Brain microvascular endothelial cell (primary cell): Measurements from ENCODE around the gene GRB7.
"Not testable (repeated sequence)": the region's sequence is repeated elsewhere in the genome, so short reads cannot be mapped to it uniquely, and the experiment has no call there.

Experiments used
- DNase-seq: peaks from one replicate; pipeline ENCODE4 v3.0.0-alpha.2; 2020
- H3K27ac ChIP-seq: fragments of 250-450 bp; sonication (Bioruptor Pico); 2 replicates; pipeline ENCODE4 v1.5.1; 2020; ENCODE audit warnings: mild to moderate bottlenecking, moderate library complexity
- H3K27me3 ChIP-seq: fragments of 250-450 bp; sonication (Bioruptor Pico); replicated peaks from 2 replicates; pipeline ENCODE4 v1.5.1; 2020; ENCODE audit warnings: mild to moderate bottlenecking
- H3K36me3 ChIP-seq: fragments of 250-450 bp; sonication (Bioruptor Pico); replicated peaks from 2 replicates; pipeline ENCODE4 v1.5.1; 2020; ENCODE audit warnings: mild to moderate bottlenecking
- H3K4me3 ChIP-seq: 2 replicates; pipeline ENCODE4 v1.5.1; 2011; ENCODE audit warnings: low read depth, mild to moderate bottlenecking, control low read depth, low read length, moderate library complexity
- CTCF ChIP-seq: IDR thresholded peaks from 2 replicates; pipeline ENCODE4 v1.5.1; 2011; ENCODE audit warnings: low read depth, mild to moderate bottlenecking, moderate library complexity, low read length, control low read depth, inconsistent platforms; ENCODE audit errors: missing control alignments
- in situ Hi-C: cut with HindIII; loops from 2 replicates; pipeline ENCODE4 v1.10.0; 2017; ENCODE audit warnings: low sequenced_read_pairs, low pct_ligation_motif_present

Gene GRB7

GRCh38 chr17:39761861-39762496 is 24.2 kb downstream of the GRB7 start:
- peaks cover 2% of the 10 kb centered on the region for H3K27me3 ChIP-seq
- H3K4me3 ChIP-seq: no peak overlapping the region
- TF ChIP-seq CTCF: no peak
- H3K36me3 ChIP-seq: no peaks in the 10 kb centered on the region
- in situ Hi-C loops: no loop called here
- H3K27ac ChIP-seq: no peak overlapping the region
- DNase-seq: no peak

GRCh38 chr17:39763051-39763820 is 25.5 kb downstream of the GRB7 start:
- no peaks in the 10 kb centered on the region for H3K36me3 ChIP-seq
- DNase-seq: no peak
- no peak overlapping the region for H3K4me3 ChIP-seq
- H3K27me3 ChIP-seq: peaks cover 2% of the 10 kb centered on the region
- TF ChIP-seq CTCF: no peak
- in situ Hi-C loops: no loop called here
- H3K27ac ChIP-seq: no peak overlapping the region

GRCh38 chr17:39764171-39764570 is 26.4 kb downstream of the GRB7 start:
- in situ Hi-C loops, DNase-seq, H3K36me3 ChIP-seq, H3K27me3 ChIP-seq, H3K27ac ChIP-seq, H3K4me3 ChIP-seq: not testable (repeated sequence)

- peaks cover 5% of the 10 kb centered on the region for H3K27me3 ChIP-seq
- in situ Hi-C loops: no loop called here
- no peaks in the 10 kb centered on the region for H3K36me3 ChIP-seq
- H3K4me3 ChIP-seq: no peak overlapping the region
- no peak for TF ChIP-seq CTCF
- no peak for DNase-seq
- no peak overlapping the region for H3K27ac ChIP-seq
Observed at GRCh38 chr17:39765175-39765574, 27.4 kb downstream of the GRB7 start.

- Histone ChIP-seq H3K27ac (no peak overlapping the region), H3K36me3 (no peaks in the 10 kb centered on the region), H3K4me3 (no peak overlapping the region), H3K27me3 (peaks cover 5% of the 10 kb centered on the region)
- DNase-seq: no peak
- TF ChIP-seq CTCF: no peak
- in situ Hi-C loops: no loop called here
Observed at GRCh38 chr17:39765766-39766165, 28.0 kb downstream of the GRB7 start.

- H3K27ac ChIP-seq: no peak overlapping the region
- no peaks in the 10 kb centered on the region for H3K36me3 ChIP-seq
- peaks cover 5% of the 10 kb centered on the region for H3K27me3 ChIP-seq
- TF ChIP-seq CTCF: no peak
- no peak for DNase-seq
- in situ Hi-C loops: no loop called here
- no peak overlapping the region for H3K4me3 ChIP-seq
Observed at GRCh38 chr17:39767147-39767546, 29.4 kb downstream of the GRB7 start.
